SHP77 treated with DMSO at 0.1 percent for 48 hours (cell line): ENCODE measurements around the gene PALM.

Experiments
- DNase-seq: peaks from one replicate; lab custom pipeline; 2025; lab: John Stamatoyannopoulos, UW

The PALM gene

DNA sequence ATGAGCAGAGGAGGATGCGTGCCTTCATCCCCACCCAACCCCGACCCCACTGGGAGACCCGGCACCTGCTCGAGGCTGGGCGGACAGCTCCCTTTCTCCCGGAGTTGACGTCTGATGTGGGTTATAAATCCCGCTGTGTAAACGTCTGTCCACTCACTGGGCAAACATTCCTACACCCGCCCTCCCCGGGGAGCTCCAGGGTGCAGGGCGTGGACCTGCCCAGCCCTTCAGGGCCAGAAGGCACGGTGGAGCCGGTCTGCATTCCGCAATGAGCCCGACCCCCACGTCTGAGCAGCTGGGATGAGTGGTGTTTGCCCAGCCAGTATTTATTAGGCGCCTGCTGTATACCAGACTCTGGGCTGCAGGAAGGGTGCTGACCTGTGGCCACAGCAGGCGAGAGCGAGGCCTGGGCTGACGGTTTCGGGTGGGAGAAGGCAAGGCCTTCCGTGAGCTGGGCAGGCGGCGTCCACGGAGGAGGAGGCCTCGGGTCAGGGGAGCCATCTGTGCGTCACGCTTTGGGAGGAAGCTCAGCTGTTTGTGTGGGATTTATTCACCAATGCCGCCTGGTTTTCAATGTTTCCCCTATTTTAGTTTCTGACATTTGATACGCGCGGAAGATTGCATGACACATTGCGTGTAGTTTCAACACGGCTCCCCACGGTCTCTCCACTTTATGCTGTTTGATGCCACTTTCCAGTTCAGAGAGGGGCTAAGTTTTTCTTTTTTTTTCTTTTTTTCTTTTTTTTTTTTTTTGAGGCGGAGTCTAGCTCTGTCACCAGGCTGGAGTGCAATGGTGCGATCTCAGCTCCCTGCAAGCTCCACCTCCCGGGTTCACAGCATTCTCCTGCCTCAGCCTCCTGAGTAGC lies 44.1 kb downstream of the PALM start:
- peak; percentile 78 for DNase-seq

DNA sequence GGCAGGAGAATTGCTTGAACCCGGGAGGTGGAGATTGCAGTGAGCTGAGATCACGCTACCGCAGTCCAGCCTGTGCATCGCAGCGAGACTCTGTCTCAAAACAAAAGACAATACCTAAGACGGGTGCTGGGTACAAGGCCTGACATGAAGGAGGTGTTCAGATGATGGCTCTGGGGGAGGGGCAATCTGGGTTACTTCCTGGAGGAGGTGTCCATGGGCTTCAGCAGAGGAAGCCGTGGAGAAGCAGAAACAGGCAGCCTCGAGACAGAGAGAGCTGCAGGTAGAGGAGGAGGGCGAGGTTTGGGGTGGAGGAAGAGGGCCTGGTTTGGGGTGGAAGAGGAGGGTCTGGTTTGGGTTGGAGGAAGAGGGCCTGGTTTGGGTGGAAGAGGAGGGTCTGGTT lies 45.8 kb downstream of the PALM start:
- DNase-seq = no peak

DNA sequence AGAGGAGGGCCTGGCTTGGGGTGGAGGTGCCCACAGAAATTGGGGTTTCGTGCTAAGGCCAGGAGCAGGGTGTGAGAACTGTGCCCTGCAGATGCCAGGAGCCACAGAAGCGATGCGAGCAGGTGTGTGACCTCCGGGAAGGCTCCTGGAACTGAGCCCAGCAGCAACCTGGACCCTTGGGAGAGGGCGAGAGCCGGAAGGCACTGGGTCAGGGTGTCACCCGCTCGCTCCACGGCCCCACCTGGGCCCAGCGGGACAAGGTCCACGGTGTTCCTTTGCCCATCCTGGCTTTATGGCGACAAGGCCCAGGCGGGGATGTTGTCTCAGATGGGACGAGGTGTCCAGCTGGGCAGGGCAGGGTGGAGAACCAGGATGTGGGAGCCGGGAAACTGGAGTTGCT lies 46.3 kb downstream of the PALM start:
- DNase-seq = no peak

DNA sequence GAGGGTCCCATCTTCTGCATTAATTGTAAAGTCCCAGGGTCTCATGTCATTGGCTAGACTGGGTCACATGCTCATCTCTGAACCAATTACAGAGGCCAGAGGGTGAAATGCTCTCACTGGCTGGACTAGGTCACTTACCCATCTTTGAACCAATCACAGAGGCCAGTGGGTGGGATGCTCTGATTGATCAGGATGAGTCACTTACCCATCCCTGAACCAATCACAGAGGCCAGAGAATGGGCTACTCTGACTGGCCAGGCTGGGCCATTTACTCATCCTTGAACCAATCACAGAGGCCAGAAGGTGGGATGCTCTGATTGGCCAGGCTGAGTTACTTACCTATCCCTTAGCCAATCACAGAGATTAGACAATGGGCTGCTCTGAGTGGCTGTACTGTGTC lies 47.5 kb downstream of the PALM start:
- DNase-seq = no peak

DNA sequence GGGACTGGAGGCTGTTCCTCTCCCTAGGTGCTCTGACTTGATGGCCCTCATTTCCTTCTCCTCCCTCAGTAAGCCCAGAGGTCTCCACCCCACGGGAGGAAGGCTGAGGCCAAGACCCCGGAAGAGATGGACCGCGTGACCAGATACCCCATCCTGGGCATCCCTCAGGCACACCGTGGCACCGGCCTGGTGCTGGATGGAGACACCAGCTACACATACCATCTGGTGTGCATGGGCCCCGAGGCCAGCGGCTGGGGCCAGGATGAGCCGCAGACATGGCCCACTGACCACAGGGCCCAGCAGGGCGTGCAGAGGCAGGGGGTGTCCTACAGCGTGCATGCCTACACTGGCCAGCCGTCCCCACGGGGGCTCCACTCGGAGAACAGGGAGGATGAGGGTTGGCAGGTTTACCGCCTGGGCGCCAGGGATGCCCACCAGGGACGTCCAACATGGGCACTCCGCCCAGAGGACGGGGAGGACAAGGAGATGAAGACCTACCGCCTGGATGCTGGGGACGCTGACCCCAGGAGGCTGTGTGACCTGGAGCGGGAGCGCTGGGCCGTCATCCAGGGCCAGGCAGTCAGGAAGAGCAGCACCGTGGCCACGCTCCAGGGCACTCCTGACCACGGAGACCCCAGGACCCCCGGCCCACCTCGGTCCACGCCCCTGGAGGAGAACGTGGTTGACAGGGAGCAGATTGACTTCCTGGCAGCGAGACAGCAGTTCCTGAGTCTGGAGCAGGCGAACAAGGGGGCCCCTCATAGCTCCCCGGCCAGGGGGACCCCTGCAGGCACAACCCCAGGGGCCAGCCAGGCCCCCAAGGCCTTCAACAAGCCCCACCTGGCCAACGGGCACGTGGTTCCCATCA lies 48.3 kb downstream of the PALM start:
- DNase-seq = no peak

DNA sequence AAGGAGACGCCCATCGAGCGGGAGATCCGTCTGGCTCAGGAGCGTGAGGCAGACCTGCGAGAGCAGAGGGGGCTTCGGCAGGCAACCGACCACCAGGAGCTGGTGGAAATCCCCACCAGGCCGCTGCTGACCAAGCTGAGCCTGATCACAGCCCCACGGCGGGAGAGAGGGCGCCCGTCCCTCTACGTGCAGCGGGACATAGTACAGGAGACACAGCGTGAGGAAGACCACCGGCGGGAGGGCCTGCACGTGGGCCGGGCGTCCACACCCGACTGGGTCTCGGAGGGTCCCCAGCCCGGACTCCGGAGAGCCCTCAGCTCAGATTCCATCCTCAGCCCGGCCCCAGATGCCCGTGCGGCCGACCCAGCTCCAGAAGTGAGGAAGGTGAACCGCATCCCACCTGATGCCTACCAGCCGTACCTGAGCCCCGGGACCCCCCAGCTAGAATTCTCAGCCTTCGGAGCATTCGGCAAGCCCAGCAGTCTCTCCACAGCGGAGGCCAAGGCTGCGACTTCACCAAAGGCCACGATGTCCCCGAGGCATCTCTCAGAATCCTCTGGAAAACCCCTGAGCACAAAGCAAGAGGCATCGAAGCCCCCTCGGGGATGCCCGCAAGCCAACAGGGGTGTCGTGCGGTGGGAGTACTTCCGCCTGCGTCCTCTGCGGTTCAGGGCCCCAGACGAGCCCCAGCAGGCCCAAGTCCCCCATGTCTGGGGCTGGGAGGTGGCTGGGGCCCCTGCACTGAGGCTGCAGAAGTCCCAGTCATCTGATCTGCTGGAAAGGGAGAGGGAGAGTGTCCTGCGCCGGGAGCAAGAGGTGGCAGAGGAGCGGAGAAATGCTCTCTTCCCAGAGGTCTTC lies 49.3 kb downstream of the PALM start:
- DNase-seq = no peak

DNA sequence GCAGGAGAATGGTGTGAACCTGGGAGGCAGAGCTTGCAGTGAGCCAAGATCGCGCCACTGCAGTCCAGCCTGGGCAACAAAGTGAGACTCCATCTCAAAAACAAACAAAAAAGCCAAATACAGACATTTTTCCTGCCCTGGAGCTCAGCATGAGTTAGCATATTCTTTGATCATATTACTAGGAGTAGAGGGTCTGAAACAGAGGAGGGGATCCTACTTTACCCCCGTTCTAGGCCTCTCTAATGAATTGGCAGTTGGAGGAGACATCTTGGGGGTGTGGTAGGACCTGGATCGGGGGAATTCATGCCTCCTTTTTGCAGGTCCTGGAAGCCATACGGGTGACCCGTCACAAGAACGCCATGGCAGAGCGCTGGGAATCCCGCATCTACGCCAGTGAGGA lies 54.4 kb downstream of the PALM start:
- DNase-seq = no peak

DNA sequence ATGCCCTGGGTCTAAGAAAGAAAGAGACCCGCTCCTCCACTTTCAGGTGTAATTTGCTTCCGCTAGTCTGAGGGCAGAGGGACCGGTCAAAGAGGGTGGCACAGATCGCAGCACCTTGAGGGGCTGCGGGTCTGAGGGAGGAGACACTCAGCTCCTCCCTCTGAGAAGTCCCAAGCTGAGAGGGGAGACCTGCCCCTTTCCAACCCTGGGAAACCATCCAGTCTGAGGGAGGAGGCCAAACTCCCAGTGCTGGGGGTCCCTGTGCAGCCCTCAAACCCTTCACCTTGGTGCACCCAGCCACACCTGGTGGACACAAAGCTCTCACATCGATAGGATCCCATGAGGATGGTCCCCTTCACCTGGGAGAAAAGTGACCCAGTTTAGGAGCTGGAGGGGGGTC lies 55.1 kb downstream of the PALM start:
- DNase-seq = no peak

DNA sequence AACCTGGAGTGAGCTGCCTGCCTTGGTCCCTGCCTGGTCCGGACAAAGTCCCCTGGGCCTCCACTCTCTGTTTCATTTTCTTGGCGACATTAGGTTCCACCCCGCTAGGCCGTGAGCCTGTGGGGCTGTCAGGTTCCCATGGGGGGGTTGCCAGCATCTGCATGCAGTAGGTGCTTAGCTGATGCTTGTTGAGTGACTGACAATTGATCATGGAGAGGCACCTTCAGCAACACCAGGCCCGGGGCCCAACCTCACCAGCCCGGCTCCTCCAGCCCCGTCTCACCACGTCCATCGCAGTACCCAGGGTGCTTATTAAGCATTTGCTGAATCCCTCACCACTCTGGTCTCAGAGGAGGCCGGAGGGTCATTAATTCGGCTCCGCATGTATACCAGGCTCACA lies 55.6 kb downstream of the PALM start:
- DNase-seq = no peak

DNA sequence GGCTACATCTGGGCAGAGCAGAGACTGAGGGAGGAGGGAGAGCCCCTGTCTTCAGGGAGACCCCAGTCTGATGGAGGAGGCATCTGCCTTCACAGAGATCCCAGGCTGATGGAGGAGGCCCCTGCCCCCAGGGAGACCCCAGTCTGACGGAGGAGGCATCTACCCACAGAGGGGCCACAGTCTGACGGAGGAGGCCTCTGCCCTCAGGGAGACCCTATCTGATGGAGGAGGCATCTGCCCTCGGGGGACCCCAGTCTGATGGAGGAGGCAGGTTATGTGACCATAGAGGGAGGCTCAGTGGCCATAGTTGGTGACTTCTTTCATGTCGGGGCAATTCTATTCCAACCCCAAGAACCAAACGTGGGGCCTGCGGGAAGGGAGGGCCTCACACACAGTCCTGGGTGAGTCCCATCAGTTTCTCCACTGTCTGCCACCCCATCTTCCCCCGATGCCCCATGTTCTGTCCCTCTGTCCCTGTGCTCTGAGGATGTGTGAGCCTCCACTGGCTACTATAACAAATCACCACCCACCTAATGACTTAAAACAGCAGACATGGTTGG lies 56.5 kb downstream of the PALM start:
- DNase-seq = no peak

DNA sequence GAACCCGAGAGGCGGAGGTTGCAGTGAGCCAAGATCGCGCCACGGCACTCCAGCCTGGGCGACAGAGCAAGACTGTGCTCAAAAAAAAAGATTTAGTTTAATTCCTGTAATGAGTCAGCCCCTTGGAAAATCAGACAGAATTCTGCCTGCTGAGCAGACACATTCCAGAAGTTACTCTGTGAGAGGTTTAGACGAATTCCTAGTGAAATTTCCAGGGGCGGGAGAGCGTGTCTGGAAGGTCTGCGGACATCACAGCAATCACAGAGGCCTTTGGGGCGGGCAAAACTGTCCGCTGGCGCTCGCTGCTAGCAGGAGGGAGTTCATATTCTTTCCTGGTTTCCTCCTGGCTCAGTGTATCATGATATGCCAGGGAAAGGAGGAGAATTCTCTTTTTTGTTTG lies 59.7 kb downstream of the PALM start:
- no peak for DNase-seq

DNA sequence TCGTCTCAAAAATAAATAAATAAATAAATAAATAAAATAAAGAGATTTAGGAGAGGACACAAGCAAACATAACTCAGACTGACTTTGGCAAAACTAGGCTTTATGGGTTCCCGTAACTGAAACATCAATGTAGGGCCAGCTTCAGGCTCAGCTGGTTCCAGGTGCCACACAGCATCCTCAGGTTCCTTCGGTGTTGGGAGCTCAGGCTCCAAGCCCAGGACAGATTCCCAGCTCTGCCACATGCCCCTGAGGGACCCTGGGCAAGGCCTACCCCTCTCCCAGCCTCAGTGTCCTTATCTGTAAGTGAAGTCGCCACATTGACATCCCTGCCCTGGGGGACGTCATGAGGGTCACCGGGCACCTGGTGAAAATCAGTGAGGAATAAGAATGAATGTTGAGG lies 60.9 kb downstream of the PALM start:
- DNase-seq = no peak

DNA sequence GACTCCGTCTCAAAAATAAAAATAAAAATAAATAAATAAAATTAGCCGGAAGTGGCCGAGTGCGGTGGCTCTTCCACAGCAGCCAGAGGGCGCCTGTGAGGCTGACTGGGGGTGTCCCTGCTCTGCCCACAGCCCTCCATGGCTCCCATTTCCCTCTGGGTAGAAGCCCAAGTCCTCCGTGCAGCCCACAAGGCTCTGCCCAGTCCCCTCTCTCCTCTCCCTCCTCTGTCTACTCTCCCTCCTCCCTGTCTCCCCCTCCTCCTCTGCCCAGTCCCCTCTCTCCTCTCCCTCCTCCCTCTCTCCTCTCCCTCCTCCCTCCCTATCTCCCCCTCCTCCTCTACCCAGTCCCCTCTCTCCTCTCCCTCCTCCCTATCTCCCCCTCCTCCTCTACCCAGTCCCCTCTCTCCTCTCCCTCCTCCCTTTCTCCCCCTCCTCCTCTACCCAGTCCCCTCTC lies 62.6 kb downstream of the PALM start:
- DNase-seq = no peak

DNA sequence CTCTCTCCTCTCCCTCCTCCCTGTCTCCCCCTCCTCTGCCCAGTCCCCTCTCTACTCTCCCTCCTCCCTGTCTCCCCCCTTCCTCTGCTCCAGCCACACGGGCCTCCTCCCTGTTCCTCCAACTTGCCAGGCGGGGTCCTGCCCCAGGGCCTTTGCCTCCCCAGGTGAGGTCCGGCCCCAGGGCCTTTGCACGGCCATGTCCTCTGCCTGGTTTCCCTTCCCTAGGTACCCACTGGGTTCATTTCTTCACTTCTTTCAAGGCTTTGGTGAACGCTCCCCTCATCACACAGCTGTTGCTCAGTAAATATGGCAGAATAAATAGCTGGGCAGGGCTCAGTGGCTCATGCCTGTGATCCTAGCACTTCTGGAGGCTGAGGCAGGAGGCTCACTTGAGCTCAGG lies 63.3 kb downstream of the PALM start:
- DNase-seq = no peak

DNA sequence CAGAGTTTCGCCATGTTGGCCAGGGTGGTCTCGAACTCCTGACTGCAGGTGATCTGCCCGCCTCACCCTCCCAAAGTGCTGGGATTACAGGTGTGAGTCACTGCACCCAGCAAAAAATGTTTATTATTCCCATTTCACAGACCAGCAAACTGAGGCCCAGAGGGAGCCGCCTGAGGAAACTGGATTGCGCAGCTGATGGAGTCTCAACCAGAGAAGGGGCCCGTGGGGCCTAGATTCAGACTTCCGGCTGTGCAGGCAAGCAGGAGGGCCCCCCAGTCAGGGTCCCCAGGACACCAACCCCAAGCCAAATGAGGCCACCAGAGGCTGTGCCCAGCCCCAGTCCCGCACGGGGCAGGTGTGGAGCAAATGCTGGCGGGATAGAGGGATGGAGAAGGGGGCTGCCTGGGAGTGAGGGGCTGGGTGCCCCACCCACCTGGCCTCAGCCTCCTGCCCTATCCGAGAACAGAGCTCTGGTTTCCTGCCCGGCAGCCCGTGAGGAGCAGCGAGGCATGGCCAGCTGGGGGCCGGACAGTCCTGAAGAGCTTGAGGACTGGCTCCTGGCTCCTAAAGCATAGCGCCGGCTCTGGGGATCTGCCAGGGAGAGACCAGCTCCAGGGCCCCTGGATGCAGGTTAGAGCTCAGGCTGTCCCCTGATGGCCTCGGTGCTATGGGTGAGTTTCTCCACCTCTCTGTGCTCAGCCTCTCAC lies 64.1 kb downstream of the PALM start:
- DNase-seq = no peak

DNA sequence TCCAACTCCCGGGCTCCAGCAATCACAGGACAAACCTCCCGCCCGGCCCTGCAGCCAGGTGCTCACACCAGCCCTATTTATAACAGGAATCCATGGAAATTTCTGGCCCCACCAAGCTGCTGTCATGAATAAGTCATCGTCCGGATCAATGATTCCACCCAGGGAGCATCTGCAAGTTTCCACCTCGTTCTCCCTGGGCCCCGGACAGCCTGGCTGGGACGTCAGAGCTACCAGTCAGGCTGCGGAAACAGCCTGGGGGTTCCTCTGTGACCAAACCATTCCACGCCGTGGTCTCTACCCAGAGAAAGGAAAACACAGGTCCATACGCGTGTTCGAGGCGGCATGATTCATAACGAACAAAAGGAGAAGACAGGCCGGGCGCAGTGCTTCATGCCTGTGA lies 67.8 kb downstream of the PALM start:
- no peak for DNase-seq

DNA sequence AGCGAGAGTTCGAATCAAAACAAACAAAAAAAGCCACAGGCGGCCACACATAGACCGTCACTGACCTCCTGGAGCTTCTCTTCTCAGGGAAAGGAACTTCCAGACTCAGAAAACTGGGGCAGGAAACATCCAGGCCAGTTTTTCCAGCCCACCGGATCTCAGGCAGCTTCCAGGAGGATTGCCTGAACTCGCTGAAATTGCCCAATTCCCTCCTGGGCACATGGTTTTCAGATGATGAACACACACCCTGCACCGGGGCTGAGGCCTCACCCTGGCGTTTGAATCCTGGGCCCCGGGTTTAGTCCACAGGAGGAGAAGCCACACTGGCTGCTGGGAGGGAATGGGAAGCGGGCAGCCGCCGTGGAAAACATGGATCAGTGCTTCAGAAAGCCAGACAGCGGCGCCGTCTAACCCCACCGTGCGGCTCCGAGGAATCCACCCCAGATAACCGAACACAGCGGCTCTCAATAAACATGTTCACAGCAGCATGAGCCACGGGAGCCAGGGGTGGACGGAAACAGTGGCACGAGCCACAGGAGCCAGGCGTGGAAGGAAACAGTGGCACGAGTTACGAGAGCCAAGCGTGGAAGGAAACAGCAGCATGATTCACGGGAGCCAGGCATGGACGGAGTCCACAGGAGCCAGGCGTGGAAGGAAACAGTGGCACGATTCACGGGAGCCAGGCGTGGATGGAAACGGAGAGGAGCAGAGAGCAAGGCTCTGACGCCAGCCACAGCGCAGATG lies 70.3 kb downstream of the PALM start:
- DNase-seq = no peak

DNA sequence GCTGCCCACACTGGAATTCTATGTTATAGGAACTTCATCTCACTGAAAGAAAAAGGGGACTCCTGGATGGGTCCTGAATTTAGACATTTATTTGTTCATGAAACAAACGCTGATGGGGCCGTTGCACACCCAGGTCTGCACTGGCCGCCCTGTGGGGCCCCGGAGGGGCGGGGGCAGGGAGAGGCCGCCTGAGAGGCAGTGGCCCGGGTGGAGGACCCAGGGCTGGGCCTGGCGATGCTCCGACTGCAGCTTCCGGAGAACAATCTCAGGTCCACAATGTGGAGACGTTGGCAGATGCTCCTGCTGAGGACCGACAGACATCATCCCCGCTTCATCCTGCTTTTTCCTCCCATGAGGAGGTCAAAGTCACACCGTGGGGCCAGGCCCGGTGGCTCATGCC lies 72.2 kb downstream of the PALM start:
- no peak for DNase-seq

DNA sequence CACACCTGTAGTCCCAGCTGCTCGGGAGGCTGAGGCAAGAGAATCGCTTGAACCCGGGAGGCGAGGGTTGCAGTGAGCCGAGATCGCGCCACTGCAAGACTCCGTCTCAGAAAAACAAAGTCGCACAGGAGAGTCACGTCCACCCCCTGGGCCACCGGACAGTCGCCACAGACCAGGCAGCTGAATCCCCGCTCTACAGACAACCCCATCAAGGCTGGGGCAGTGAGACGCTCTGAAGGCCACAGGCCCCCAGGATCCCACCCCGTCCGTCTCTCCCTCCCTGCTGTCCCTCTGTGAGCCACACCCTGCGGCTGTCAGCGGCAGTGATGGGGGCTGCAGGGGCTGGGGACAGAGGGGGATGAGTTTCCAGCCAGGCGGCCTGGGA lies 73.1 kb downstream of the PALM start:
- DNase-seq = no peak

DNA sequence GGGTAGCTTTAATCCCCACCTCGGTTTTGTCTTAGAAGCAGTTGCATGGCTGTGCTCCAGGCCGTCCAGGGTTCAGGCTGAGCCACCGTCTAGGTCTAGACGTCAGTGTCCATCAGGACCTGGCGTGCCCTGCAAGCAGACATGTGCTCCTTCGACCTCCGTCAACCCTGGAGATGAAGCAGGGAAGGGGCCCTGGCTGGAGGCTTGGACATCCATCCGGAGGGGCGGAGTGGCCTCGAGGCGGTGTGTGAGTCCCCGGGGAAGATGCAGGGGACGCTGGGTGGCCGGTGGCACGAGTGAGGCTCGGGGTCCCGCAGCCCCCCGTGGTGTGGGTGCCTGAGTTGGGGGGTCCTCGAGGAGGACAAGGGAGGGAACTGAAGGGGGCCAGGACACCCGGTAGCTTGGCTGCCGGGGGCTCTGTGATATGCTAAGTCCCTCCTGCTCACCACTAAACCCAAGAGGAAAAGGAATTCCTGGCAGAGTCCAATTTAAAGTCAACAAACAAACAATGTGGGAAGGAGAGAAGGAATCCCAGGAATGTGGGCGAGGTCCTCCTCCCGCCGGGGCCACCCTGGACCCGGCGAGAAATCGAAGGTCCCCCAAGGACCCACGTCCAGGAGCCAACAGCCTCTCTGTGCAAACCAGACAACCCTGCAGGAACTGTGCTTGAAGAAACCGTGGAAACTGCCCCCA lies 73.6 kb downstream of the PALM start:
- DNase-seq = no peak
